GM20431 (cell line): ENCODE measurements around the gene SETD1B.
"Not testable (repeated sequence)": the region's sequence is repeated elsewhere in the genome, so short reads cannot be mapped to it uniquely, and the experiment has no call there.

Experiments
- in situ Hi-C: fragments of 300-500 bp; cut with MseI, MboI; formaldehyde crosslinking; loops from one replicate; pipeline ENCODE4 v1.15.0; 2020; ENCODE audit warnings: low sequenced_read_pairs; ENCODE audit not compliant: unreplicated experiment

SETD1B gene

GRCh38 chr12:121876080-121876447 is 72.3 kb downstream of the SETD1B start:
- in situ Hi-C loops = not testable (repeated sequence)
